Measurements from ENCODE around the gene GMEB1.
"Not testable (repeated sequence)": the region's sequence is repeated elsewhere in the genome, so short reads cannot be mapped to it uniquely, and the experiment has no call there.

The GMEB1 gene

DNA sequence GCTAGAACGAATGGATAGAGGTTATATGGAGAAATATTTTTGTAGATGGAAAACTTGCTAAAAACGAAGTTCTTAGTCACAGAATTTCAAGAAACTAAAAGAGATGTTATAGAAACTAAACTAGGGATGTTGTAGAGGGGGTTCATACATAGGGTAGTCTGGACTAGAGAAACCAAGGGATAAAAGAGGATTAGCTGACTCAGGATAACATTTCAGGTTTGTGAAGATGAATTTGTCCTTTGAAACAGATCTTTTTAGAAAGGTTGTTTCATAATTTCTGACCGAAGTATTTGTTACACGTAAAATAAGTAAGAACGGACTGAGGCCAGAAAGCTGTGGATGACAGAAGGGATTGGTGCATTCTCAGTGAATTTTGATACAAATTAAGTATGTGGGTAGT lies 81.7 kb downstream of the GMEB1 start:
- no peak overlapping the region for H3K4me3 ChIP-seq (ENCODE audit: low read depth in 1 of 2, low read length in 2 of 2)
- peaks cover 99% of the 10 kb centered on the region for H4K20me1 ChIP-seq (ENCODE audit: insufficient read depth, low read length)
- H3K4me2 ChIP-seq (ENCODE audit: insufficient read depth, low read length): peak overlapping the region; percentile 39
- no peak overlapping the region for H2AFZ ChIP-seq (ENCODE audit: low read depth, low read length)
- DNase-seq (no peak), ATAC-seq (ENCODE audit: insufficient read depth, low read depth) (no peak)
- H3K9ac ChIP-seq (ENCODE audit: low read depth, low read length): no peak overlapping the region
- TF ChIP-seq, protein P1, sequence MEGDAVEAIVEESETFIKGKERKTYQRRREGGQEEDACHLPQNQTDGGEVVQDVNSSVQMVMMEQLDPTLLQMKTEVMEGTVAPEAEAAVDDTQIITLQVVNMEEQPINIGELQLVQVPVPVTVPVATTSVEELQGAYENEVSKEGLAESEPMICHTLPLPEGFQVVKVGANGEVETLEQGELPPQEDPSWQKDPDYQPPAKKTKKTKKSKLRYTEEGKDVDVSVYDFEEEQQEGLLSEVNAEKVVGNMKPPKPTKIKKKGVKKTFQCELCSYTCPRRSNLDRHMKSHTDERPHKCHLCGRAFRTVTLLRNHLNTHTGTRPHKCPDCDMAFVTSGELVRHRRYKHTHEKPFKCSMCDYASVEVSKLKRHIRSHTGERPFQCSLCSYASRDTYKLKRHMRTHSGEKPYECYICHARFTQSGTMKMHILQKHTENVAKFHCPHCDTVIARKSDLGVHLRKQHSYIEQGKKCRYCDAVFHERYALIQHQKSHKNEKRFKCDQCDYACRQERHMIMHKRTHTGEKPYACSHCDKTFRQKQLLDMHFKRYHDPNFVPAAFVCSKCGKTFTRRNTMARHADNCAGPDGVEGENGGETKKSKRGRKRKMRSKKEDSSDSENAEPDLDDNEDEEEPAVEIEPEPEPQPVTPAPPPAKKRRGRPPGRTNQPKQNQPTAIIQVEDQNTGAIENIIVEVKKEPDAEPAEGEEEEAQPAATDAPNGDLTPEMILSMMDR (IDR thresholded peaks at IDR 0.05; ENCODE audit: borderline replicate concordance, extremely low read depth, low read length, poor library complexity, severe bottlenecking): no peak
- TF ChIP-seq EZH2 (IDR thresholded peaks at IDR 0.05; ENCODE audit: borderline replicate concordance, low read depth, low read length, severe bottlenecking): no peak
- H3K27ac ChIP-seq (ENCODE audit: low read length): no peak overlapping the region
- H3K9me3 ChIP-seq (ENCODE audit: insufficient read depth, low read length, severe bottlenecking): no peaks in the 10 kb centered on the region
- H3K79me2 ChIP-seq (ENCODE audit: insufficient read depth, low read length): peaks cover 100% of the 10 kb centered on the region
- H3K36me3 ChIP-seq (ENCODE audit: insufficient read depth, low read length): peaks cover 92% of the 10 kb centered on the region
- H3K4me1 ChIP-seq (ENCODE audit: insufficient read depth, low read length): peaks cover 56% of the 10 kb centered on the region
- H3K27me3 ChIP-seq (ENCODE audit: insufficient read depth, low read length, poor library complexity): no peaks in the 10 kb centered on the region

DNA sequence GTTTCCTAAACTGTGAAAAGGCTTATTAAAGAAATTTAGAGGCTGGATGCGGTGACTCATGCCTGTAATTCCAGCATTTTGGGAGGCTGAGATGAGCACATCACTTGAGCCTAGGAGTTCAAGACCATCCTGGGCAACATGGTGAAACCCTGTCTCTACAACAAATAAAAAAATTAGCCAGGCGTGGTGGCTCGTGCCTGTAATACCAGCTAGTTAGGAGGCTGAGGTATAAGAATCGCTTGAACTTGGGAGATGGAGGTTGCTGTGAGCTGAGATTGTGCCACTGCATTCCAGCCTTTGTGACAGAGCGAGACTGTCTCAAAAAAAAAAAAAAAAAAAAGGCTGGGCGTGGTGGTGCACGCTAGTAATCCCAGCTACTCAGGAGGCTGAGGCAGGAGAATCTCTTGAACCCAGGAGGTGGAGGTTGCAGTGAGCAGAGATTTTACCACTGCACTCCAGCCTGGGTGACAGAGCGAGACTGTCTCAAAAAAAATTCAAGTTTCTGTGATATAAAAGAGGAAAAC lies 82.2 kb downstream of the GMEB1 start:
- H3K4me1 ChIP-seq (ENCODE audit: insufficient read depth, low read length): peaks cover 51% of the 10 kb centered on the region
- H3K9me3 ChIP-seq (ENCODE audit: insufficient read depth, low read length, severe bottlenecking); H3K4me3 ChIP-seq (ENCODE audit: low read depth in 1 of 2, low read length in 2 of 2); H3K9ac ChIP-seq (ENCODE audit: low read depth, low read length); H2AFZ ChIP-seq (ENCODE audit: low read depth, low read length); H3K27ac ChIP-seq (ENCODE audit: low read length); ATAC-seq (ENCODE audit: insufficient read depth, low read depth); H3K27me3 ChIP-seq (ENCODE audit: insufficient read depth, low read length, poor library complexity); DNase-seq: not testable (repeated sequence)
- peaks cover 99% of the 10 kb centered on the region for H4K20me1 ChIP-seq (ENCODE audit: insufficient read depth, low read length)
- H3K4me2 ChIP-seq (ENCODE audit: insufficient read depth, low read length): peak overlapping the region; percentile 39; the same call in 1 of the 2 replicates
- H3K79me2 ChIP-seq (ENCODE audit: insufficient read depth, low read length): peaks cover 100% of the 10 kb centered on the region
- peaks cover 92% of the 10 kb centered on the region for H3K36me3 ChIP-seq (ENCODE audit: insufficient read depth, low read length)

DNA sequence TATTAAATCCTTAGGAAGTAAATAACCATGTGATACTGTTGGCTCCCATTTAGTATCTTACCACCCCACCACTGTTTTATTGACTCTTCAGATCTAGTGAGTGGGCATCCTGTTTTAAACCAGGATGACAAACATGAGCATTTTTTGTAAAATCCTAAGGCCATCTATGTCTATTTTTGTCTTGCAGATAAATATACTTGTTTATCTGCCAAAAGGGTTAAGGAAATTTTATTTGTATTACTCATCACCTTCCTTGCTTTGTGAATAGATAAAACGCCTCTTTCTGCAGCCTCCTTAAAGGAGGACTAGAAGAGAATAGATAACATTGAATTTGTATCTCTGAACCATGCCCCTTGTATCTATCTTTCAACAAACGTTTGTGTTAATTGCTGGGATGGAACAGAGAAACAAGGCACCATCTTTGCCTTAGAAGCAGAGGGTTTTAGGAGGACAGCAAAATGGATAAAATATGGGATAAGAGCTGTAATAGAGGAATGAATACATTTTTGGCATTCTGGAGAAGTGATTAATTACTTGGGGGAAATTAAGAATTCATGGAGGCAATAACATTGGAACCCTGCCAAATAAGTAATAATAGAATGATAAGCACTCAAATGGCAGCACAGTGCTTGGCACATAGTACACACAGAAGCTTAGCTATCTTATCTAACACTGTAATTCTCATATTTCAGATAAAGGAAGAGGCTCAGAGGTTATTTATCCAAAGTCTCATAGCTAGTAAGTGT lies 82.9 kb downstream of the GMEB1 start:
- H3K27ac ChIP-seq (ENCODE audit: low read length): no peak overlapping the region
- no peaks in the 10 kb centered on the region for H3K9me3 ChIP-seq (ENCODE audit: insufficient read depth, low read length, severe bottlenecking)
- no peak overlapping the region for H2AFZ ChIP-seq (ENCODE audit: low read depth, low read length)
- ATAC-seq (ENCODE audit: insufficient read depth, low read depth): no peak
- no peaks in the 10 kb centered on the region for H3K27me3 ChIP-seq (ENCODE audit: insufficient read depth, low read length, poor library complexity)
- no peak overlapping the region for H3K9ac ChIP-seq (ENCODE audit: low read depth, low read length)
- peak overlapping the region; percentile 18 for H3K4me2 ChIP-seq (ENCODE audit: insufficient read depth, low read length)
- peaks cover 46% of the 10 kb centered on the region for H3K4me1 ChIP-seq (ENCODE audit: insufficient read depth, low read length)
- H4K20me1 ChIP-seq (ENCODE audit: insufficient read depth, low read length): peaks cover 99% of the 10 kb centered on the region
- no peak for TF ChIP-seq EZH2 (IDR thresholded peaks at IDR 0.05; ENCODE audit: borderline replicate concordance, low read depth, low read length, severe bottlenecking)
- TF ChIP-seq, protein P1 (IDR thresholded peaks at IDR 0.05; ENCODE audit: borderline replicate concordance, extremely low read depth, low read length, poor library complexity, severe bottlenecking): no peak
- peaks cover 92% of the 10 kb centered on the region for H3K36me3 ChIP-seq (ENCODE audit: insufficient read depth, low read length)
- H3K79me2 ChIP-seq (ENCODE audit: insufficient read depth, low read length): peaks cover 100% of the 10 kb centered on the region
- no peak for DNase-seq
- H3K4me3 ChIP-seq (ENCODE audit: low read depth in 1 of 2, low read length in 2 of 2): no peak overlapping the region

DNA sequence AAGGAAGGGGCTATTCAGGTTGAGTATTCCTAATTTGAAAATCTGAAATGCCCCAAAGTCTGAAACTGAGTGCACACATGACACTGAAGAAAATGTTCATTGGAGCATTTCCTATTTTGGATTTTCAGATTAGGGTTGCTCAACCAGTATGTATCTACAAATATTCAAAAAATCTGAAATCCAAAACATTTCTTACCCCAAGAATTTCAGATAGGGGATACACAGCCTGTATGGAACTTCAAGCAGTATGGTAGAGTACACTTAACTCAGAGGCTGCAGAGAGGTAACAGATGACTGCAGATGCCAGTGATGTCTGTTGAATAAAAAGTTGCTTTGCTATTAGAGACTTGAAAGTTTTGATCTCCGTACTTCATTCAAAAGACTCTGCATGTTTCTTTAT lies 87.1 kb downstream of the GMEB1 start:
- H3K36me3 ChIP-seq (ENCODE audit: insufficient read depth, low read length): peaks cover 95% of the 10 kb centered on the region
- peak overlapping the region; percentile 34; the same call in 1 of the 2 replicates for H3K4me2 ChIP-seq (ENCODE audit: insufficient read depth, low read length)

More for the DNA sequence above, 87.1 kb downstream of the GMEB1 start:
- no peak overlapping the region for H3K27ac ChIP-seq (ENCODE audit: low read length)
- TF ChIP-seq, protein P1 (IDR thresholded peaks at IDR 0.05; ENCODE audit: borderline replicate concordance, extremely low read depth, low read length, poor library complexity, severe bottlenecking): no peak
- TF ChIP-seq EZH2 (IDR thresholded peaks at IDR 0.05; ENCODE audit: borderline replicate concordance, low read depth, low read length, severe bottlenecking): no peak
- DNase-seq (no peak), ATAC-seq (ENCODE audit: insufficient read depth, low read depth) (no peak)
- H3K9ac ChIP-seq (ENCODE audit: low read depth, low read length): no peak overlapping the region
- no peak overlapping the region for H2AFZ ChIP-seq (ENCODE audit: low read depth, low read length)
- no peaks in the 10 kb centered on the region for H3K9me3 ChIP-seq (ENCODE audit: insufficient read depth, low read length, severe bottlenecking)
- no peaks in the 10 kb centered on the region for H3K27me3 ChIP-seq (ENCODE audit: insufficient read depth, low read length, poor library complexity)
- no peak overlapping the region for H3K4me3 ChIP-seq (ENCODE audit: low read depth in 1 of 2, low read length in 2 of 2)
- H4K20me1 ChIP-seq (ENCODE audit: insufficient read depth, low read length): peaks cover 99% of the 10 kb centered on the region
- H3K79me2 ChIP-seq (ENCODE audit: insufficient read depth, low read length): peaks cover 100% of the 10 kb centered on the region
- peaks cover 17% of the 10 kb centered on the region; the same call in 1 of the 2 replicates for H3K4me1 ChIP-seq (ENCODE audit: insufficient read depth, low read length)
